ENCODE measurements around the gene SPSB1. TPM values are rescaled to one million over a fixed set of nuclear protein-coding genes. Genes with fewer than 3 reads are reported as not detected.

The SPSB1 gene
- total RNA-seq, 4 donors from 2014 or later: 69.3 to 168 (median 94.1) TPM

- H3K36me3 ChIP-seq: no peaks in the 10 kb centered on the region
- peaks cover 0 to 8% (median 0%) of the 10 kb centered on the region in 4 donors for H3K4me1 ChIP-seq
- no peak for DNase-seq
- H3K4me3 ChIP-seq: no peak overlapping the region
- H3K27ac ChIP-seq: no peak overlapping the region
- H3K9me3 ChIP-seq: no peaks in the 10 kb centered on the region
- TF ChIP-seq, protein P1, sequence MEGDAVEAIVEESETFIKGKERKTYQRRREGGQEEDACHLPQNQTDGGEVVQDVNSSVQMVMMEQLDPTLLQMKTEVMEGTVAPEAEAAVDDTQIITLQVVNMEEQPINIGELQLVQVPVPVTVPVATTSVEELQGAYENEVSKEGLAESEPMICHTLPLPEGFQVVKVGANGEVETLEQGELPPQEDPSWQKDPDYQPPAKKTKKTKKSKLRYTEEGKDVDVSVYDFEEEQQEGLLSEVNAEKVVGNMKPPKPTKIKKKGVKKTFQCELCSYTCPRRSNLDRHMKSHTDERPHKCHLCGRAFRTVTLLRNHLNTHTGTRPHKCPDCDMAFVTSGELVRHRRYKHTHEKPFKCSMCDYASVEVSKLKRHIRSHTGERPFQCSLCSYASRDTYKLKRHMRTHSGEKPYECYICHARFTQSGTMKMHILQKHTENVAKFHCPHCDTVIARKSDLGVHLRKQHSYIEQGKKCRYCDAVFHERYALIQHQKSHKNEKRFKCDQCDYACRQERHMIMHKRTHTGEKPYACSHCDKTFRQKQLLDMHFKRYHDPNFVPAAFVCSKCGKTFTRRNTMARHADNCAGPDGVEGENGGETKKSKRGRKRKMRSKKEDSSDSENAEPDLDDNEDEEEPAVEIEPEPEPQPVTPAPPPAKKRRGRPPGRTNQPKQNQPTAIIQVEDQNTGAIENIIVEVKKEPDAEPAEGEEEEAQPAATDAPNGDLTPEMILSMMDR (IDR thresholded peaks at IDR 0.05): no peak
- no peak for TF ChIP-seq POLR2A (IDR thresholded peaks at IDR 0.05)
- no peaks in the 10 kb centered on the region for H3K27me3 ChIP-seq
These were observed 98.9 kb downstream of the SPSB1 start for GRCh38 chr1:9391620-9392019.

- no peak overlapping the region for H3K27ac ChIP-seq
- DNase-seq: no peak
These were observed 101.3 kb downstream of the SPSB1 start for GRCh38 chr1:9394010-9394409.

DNA sequence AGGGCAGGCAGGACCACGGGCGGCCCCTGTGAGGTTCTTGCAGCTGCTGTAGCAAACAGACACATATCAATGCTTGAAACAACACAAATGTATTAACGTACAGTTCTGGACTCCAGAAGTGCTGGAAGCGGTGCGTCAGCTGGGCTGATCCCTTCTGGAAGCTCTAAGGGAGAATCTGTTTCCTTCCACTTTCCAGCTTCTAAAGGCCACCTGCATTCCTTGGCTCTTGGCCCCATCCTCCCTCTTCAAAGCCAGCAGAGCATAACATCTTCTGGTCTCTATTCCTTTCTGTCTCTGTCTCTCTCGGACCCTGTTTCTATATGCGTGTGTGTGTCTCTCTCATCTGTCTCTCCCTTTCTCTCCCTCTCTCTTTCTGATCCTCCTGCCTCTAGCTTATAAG is 102.3 kb downstream of the SPSB1 start:
- H3K27ac ChIP-seq: no peak overlapping the region
- no peaks in the 10 kb centered on the region for H3K36me3 ChIP-seq
- no peaks in the 10 kb centered on the region for H3K9me3 ChIP-seq
- no peak for TF ChIP-seq POLR2A (IDR thresholded peaks at IDR 0.05)
- TF ChIP-seq, protein P1 (IDR thresholded peaks at IDR 0.05): no peak
- DNase-seq: no peak
- no peak overlapping the region for H3K4me3 ChIP-seq
- H3K4me1 ChIP-seq: peaks cover 0 to 6% (median 4%) of the 10 kb centered on the region in 4 donors
- no peaks in the 10 kb centered on the region for H3K27me3 ChIP-seq

More at GRCh38 chr1:9394010-9394409, 101.3 kb downstream of the SPSB1 start:
- Histone ChIP-seq H3K9me3 (no peaks in the 10 kb centered on the region), H3K4me1 (no peaks in the 10 kb centered on the region), H3K4me3 (no peak overlapping the region), H3K27me3 (no peaks in the 10 kb centered on the region), H3K36me3 (no peaks in the 10 kb centered on the region)
- no peak for TF ChIP-seq POLR2A (IDR thresholded peaks at IDR 0.05)
- TF ChIP-seq, protein P1 (IDR thresholded peaks at IDR 0.05): no peak

DNA sequence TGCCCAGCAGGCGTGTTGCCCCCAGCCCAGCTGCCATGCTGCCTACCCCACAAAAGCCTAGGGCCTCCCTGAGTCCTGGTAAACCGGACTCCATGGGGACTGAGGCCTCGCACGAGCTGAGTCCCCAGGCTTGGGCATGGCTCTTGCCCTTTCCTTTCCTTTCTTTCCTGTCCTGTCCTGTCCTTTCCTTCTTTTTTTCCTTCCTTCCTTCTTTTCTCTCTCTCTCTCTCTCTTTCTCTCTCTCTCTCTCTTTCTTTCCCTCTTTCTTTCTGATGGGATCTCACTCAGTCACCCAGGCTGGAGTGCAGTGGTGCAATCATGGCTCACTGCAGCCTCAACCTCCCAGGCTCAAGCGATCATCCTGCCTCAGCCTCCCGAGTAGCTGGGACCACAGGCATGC is 104.4 kb downstream of the SPSB1 start:
- no peaks in the 10 kb centered on the region for H3K36me3 ChIP-seq
- no peaks in the 10 kb centered on the region for H3K9me3 ChIP-seq
- peaks cover 0 to 24% (median 11%) of the 10 kb centered on the region in 4 donors for H3K4me1 ChIP-seq
- TF ChIP-seq, protein P1 (IDR thresholded peaks at IDR 0.05): no peak
- TF ChIP-seq POLR2A (IDR thresholded peaks at IDR 0.05): no peak
- no peak for DNase-seq
- H3K27ac ChIP-seq: no peak overlapping the region
- H3K27me3 ChIP-seq: no peaks in the 10 kb centered on the region
- H3K4me3 ChIP-seq: no peak overlapping the region

DNA sequence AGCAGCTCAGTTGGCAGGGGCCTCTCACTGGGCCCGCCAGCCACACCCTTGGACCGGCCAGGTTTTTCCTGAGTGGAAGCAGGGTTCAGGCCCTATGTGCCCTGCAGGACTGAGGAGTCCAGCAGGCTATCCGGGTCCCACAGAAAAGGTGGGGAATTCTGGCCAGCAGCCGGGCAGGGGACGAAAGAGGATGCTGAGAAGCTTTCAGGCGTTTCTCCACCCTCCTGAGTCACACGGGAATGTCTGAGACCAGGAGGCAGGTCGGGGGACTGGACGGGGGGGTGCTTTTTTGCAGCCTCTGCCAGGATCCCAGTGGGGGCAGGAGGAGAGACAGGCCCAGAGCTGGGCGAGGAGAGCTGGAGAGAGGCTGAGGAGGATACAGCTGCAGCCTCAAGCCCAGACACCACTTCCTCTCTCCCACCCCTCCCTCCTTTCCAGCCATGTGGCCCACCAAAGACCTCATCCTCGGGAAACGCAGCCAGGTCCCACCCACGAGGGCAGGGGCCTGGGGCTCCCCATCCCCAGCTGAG is 105.4 kb downstream of the SPSB1 start:
- H3K4me3 ChIP-seq: no peak overlapping the region
- H3K27me3 ChIP-seq: no peaks in the 10 kb centered on the region
- no peaks in the 10 kb centered on the region for H3K9me3 ChIP-seq
- no peak for TF ChIP-seq POLR2A (IDR thresholded peaks at IDR 0.05)
- TF ChIP-seq, protein P1 (IDR thresholded peaks at IDR 0.05): no peak
- DNase-seq: no peak
- H3K4me1 ChIP-seq: peaks cover 0 to 25% (median 11%) of the 10 kb centered on the region in 4 donors
- H3K36me3 ChIP-seq: no peaks in the 10 kb centered on the region
- H3K27ac ChIP-seq: peak overlapping the region in 1 of 4 donors; percentile 39

All from Peyer's patch (tissue), 4 donors.